ENCODE results near the gene KCTD4.

KCTD4 gene

DNA sequence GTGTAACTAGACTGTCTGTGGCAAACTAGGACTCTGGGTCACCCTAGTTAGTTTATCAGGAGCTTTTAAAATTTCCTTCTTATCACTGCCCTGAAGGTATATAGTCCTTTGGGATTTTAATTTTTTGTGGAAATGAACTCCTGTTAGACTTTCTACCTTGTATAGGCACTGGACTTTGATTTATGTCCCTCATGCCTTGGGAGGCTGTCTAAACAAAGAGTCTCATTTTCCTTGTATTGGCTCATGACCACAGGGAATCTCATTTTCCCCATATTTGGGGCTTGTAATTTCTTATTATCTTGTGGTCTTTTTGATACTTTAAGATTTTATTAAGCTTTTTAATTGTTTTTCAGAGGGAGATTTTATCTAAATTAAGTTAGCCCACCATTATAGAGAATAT, 21.4 kb downstream of the KCTD4 start:
- DNase-seq (ENCODE audit: extremely low read depth, low read depth): no peak
- TF ChIP-seq, protein P1, sequence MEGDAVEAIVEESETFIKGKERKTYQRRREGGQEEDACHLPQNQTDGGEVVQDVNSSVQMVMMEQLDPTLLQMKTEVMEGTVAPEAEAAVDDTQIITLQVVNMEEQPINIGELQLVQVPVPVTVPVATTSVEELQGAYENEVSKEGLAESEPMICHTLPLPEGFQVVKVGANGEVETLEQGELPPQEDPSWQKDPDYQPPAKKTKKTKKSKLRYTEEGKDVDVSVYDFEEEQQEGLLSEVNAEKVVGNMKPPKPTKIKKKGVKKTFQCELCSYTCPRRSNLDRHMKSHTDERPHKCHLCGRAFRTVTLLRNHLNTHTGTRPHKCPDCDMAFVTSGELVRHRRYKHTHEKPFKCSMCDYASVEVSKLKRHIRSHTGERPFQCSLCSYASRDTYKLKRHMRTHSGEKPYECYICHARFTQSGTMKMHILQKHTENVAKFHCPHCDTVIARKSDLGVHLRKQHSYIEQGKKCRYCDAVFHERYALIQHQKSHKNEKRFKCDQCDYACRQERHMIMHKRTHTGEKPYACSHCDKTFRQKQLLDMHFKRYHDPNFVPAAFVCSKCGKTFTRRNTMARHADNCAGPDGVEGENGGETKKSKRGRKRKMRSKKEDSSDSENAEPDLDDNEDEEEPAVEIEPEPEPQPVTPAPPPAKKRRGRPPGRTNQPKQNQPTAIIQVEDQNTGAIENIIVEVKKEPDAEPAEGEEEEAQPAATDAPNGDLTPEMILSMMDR (IDR thresholded peaks at IDR 0.05; ENCODE audit: low read depth, low read length): no peak

DNA sequence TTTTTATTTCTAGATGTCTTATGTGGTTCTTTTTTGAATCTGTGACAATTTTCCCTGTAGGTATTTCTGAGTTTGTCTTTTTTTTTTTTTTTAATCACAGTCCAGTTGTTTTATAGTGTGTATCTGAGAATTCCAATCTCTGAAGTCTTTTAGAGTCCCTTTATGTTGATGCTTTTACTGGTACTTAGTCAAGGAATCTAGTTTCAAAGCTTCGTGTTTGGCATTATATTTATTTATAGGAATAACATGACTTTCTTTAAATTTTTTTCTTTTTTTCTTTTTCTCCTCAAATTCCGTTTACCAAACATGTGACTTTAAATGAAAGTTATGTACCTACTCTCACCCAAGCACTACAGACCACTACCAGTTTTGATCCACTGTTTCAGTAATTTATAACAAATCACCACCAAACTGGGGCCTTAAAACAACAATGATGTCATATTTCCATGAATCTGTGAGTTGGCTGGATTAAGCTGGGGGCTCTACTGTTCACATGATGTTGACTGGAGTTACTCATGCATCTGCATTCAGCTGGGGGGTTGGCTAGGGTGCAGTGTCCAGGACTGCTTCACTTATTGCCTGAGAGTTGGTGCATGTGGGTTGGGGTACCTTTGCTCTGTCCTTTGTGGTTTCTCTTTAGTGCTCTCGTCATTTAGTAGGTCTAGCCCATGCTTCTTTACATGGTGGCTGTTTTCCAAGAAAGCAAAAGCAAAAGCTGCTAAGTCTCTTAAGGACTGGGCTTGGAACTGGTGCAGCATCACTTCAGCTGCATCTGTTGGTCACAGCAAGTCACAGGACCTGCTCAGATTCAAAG, 22.3 kb downstream of the KCTD4 start:
- DNase-seq (ENCODE audit: extremely low read depth, low read depth): no peak

DNA sequence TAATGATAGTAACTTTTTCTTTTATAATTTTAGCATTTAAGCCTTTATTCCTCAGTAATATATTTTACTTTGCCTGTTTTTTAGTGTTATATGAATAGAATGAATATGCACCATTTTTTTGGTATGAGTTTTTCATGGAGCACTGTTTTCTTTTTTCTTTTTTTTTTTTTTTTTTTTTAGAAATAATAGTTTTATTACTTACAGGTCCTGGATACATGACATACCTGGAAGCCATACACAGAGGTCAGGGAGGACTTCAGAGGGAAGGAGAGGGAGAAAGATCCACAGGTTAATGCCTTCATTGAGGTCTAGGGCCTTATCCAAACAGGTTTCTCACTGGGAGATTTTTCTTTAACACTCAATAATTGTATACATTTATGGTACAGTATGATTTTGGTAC, 26.4 kb downstream of the KCTD4 start:
- no peak for DNase-seq (ENCODE audit: extremely low read depth, low read depth)
- TF ChIP-seq, protein P1 (IDR thresholded peaks at IDR 0.05; ENCODE audit: low read depth, low read length): no peak

More for the DNA sequence above, 22.3 kb downstream of the KCTD4 start:
- TF ChIP-seq, protein P1 (IDR thresholded peaks at IDR 0.05; ENCODE audit: low read depth, low read length): no peak

DNA sequence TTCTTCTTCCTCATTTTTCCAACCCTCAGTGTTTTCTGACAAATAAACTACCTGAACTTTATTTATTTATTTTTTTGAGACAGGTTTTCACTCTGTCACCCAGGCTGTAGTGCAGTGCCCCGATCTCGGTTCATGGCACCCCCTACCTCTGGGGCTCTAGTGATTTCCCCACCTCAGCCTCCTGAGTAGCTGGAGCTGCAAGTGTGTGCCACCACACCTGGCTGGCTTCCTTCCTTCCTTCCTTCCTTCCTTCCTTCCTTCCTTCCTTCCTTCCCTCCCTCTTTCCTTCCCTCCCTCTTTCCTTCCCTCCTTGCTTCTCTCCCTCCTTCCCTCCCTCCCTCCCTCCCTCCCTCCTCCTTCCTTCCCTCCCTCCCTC, 32.3 kb downstream of the KCTD4 start:
- DNase-seq (ENCODE audit: extremely low read depth, low read depth): no peak
- TF ChIP-seq, protein P1 (IDR thresholded peaks at IDR 0.05; ENCODE audit: low read depth, low read length): no peak

DNA sequence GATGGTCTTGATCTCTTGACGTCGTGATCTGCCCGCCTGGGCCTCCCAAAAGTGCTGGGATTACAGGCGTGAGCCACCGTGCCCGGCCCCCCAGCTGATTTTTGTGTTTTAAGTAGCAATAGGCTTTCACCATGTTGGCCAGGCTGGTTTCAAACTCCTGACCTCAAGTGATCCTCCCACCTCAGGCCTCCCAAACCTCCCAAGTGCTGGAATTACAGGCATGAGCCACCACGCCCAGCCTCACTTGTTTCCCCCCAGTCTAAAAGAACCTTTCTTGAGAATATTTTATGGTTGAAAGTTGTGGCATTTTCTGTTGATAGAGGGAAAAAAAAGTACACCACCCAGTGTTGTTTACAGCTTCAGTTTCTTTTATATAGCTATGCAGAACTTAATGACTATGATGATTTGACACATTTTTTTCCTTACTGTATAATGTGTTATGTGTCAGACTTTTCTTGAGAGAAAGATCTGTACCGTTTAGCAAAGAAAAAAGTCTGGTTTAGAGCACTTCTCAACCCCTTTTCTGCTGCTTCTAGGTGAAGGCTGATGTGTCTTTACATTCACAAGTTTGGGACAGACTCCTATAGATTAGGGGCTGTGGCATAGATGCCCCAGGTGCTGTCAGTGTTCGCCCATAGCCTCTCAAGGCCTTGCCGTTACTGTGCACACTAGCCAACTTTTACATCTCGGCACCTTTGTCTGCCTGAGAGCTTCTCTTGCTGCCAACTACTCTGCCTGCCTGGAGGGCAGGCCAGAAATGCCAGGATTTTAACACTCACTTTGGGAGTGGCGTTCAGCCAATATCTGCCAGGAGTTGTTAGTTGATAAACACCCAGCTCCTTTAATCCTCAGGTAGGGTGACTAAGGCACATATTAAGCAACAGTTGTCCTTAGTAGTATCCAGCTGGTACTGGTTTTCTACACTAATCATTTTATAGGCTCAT, 33.0 kb downstream of the KCTD4 start:
- no peak for DNase-seq (ENCODE audit: extremely low read depth, low read depth)
- TF ChIP-seq, protein P1 (IDR thresholded peaks at IDR 0.05; ENCODE audit: low read depth, low read length): no peak

DNA sequence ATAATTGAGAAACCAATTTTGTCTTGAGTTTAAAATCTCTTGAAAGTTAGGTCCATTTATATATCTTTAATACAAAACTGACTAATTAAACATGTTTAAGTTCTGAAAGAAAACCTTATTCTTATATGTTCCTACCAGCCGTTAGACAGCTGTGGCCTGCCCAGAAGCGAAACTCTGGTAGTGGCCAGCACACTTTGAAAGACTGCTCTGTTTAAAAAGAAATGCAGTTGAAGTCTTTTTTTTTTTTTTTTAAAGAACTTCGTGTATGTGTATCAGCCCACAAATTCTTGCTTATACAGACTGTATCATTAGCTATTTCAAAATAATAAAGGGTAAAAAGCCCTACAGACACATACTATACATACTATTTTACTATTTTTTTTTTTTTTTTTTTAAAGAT, 34.0 kb downstream of the KCTD4 start:
- DNase-seq (ENCODE audit: extremely low read depth, low read depth): no peak
- TF ChIP-seq, protein P1 (IDR thresholded peaks at IDR 0.05; ENCODE audit: low read depth, low read length): no peak

DNA sequence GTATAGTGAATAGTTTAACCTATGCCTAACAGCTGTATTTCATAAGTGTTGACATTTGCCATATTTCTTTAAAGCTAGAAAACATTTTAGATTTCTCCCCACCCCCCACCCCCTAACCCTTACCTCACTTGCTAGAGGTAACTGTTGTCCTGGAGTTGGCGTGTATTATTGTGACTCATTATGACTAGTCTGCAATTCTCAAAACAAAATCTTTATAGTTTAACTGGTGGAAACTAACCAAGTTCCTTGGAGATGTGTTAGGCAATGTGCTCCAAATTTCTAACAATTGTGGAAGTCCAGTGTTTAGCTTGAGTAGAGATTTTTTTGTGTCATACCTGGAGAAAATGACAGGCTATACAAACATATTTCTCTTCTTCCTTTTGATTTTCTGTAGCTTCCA, 38.0 kb downstream of the KCTD4 start:
- TF ChIP-seq, protein P1 (IDR thresholded peaks at IDR 0.05; ENCODE audit: low read depth, low read length): no peak
- DNase-seq (ENCODE audit: extremely low read depth, low read depth): peak; percentile 43
